PC-9 (cell line): ENCODE measurements around the gene GTF3C1.

Source experiments
- EZH2 ChIP-seq: fragments of 200-600 bp; sonication (generic); IDR thresholded peaks from 2 replicates; pipeline ENCODE4 v1.8.0; 2017; ENCODE audit warnings: antibody characterized with exemption, low read depth
- TF ChIP-seq, protein P1 (sequence below): fragments of 200-600 bp; sonication (generic); conservative IDR thresholded peaks from 2 replicates; pipeline ENCODE4 v1.6.1; 2017; ENCODE audit warnings: mixed run types, antibody characterized with exemption, mild to moderate bottlenecking, moderate library complexity

DNA sequence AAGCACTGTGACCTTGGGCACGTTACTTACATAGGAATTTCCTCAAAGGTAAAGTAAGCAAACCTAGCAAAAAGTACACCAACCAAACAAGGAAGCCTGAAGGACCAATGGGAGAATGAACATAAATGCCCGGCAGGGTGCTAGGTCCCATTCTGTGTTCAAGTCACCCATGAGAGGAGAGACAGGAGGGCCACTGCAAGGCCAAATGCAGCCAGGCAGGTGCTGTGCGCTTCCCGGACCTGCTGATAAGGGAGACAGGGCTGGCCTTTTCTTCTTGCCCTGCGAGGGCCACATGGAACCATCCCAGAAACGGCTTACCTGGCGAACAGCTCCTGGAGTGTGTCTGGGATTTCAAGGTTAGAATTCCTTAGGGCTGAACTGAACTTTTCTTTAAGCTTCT, 69.0 kb downstream of the GTF3C1 start:
- TF ChIP-seq, protein P1, sequence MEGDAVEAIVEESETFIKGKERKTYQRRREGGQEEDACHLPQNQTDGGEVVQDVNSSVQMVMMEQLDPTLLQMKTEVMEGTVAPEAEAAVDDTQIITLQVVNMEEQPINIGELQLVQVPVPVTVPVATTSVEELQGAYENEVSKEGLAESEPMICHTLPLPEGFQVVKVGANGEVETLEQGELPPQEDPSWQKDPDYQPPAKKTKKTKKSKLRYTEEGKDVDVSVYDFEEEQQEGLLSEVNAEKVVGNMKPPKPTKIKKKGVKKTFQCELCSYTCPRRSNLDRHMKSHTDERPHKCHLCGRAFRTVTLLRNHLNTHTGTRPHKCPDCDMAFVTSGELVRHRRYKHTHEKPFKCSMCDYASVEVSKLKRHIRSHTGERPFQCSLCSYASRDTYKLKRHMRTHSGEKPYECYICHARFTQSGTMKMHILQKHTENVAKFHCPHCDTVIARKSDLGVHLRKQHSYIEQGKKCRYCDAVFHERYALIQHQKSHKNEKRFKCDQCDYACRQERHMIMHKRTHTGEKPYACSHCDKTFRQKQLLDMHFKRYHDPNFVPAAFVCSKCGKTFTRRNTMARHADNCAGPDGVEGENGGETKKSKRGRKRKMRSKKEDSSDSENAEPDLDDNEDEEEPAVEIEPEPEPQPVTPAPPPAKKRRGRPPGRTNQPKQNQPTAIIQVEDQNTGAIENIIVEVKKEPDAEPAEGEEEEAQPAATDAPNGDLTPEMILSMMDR = no peak
- TF ChIP-seq EZH2 = no peak
